ENCODE data around the gene GBP7. TPM values are rescaled to one million over a fixed set of nuclear protein-coding genes. Genes with fewer than 3 reads are reported as not detected.
"Not testable (repeated sequence)": the region's sequence is repeated elsewhere in the genome, so short reads cannot be mapped to it uniquely, and the experiment has no call there.

Gene GBP7
- total RNA-seq, 1 donor from 2014 or later: not detected

GRCh38 chr1:89171067-89171438 is 4.8 kb downstream of the GBP7 start:
- DNase-seq (ENCODE audit: low spot score in 2 of 2) (no peak), FAIRE-seq (no peak)

GRCh38 chr1:89170170-89171066 is 5.4 kb downstream of the GBP7 start:
- DNase-seq (ENCODE audit: low spot score in 2 of 2): no peak
- FAIRE-seq: no peak

GRCh38 chr1:89169166-89169565 is 6.6 kb downstream of the GBP7 start:
- no peak for FAIRE-seq

GRCh38 chr1:89167590-89168230 is 8.1 kb downstream of the GBP7 start:
- no peak for FAIRE-seq
- DNase-seq (ENCODE audit: low spot score in 2 of 2): no peak

More at GRCh38 chr1:89169166-89169565, 6.6 kb downstream of the GBP7 start:
- no peak for DNase-seq (ENCODE audit: low spot score in 2 of 2)

GRCh38 chr1:89166705-89167104 is 9.1 kb downstream of the GBP7 start:
- DNase-seq (ENCODE audit: low spot score in 2 of 2): no peak
- FAIRE-seq: no peak

- FAIRE-seq: no peak
- no peak for DNase-seq (ENCODE audit: low spot score in 2 of 2)
Measured at GRCh38 chr1:89165811-89166210, 10.0 kb downstream of the GBP7 start.

- DNase-seq (ENCODE audit: low spot score in 2 of 2) (no peak), FAIRE-seq (no peak)
Measured at GRCh38 chr1:89151047-89151446, 24.8 kb downstream of the GBP7 start.

- DNase-seq (ENCODE audit: low spot score in 2 of 2): no peak
- FAIRE-seq: no peak
Measured at GRCh38 chr1:89149976-89150375, 25.8 kb downstream of the GBP7 start.

GRCh38 chr1:89149229-89149628 is 26.6 kb downstream of the GBP7 start:
- DNase-seq (ENCODE audit: low spot score in 2 of 2): no peak
- FAIRE-seq: no peak

- FAIRE-seq (no peak), DNase-seq (ENCODE audit: low spot score in 2 of 2) (no peak)
Measured at GRCh38 chr1:89147678-89148658, 27.8 kb downstream of the GBP7 start.

- FAIRE-seq (no peak), DNase-seq (ENCODE audit: low spot score in 2 of 2) (no peak)
Measured at GRCh38 chr1:89146721-89147120, 29.1 kb downstream of the GBP7 start.

GRCh38 chr1:89143484-89143883 is 32.3 kb downstream of the GBP7 start:
- no peak for DNase-seq (ENCODE audit: low spot score in 2 of 2)
- FAIRE-seq: no peak

GRCh38 chr1:89142160-89142559 is 33.6 kb downstream of the GBP7 start:
- FAIRE-seq (no peak), DNase-seq (ENCODE audit: low spot score in 2 of 2) (no peak)

GRCh38 chr1:89133747-89134146 is 42.1 kb downstream of the GBP7 start:
- FAIRE-seq (no peak), DNase-seq (ENCODE audit: low spot score in 2 of 2) (no peak)

GRCh38 chr1:89130716-89131115 is 45.1 kb downstream of the GBP7 start:
- FAIRE-seq: no peak

GRCh38 chr1:89129911-89130310 is 45.9 kb downstream of the GBP7 start:
- DNase-seq (ENCODE audit: low spot score in 2 of 2) (no peak), FAIRE-seq (no peak)

More at GRCh38 chr1:89130716-89131115, 45.1 kb downstream of the GBP7 start:
- no peak for DNase-seq (ENCODE audit: low spot score in 2 of 2)

GRCh38 chr1:89128003-89128458 is 47.8 kb downstream of the GBP7 start:
- DNase-seq (ENCODE audit: low spot score in 2 of 2); FAIRE-seq: not testable (repeated sequence)

GRCh38 chr1:89126602-89127565 is 48.9 kb downstream of the GBP7 start:
- DNase-seq (ENCODE audit: low spot score in 2 of 2); FAIRE-seq: not testable (repeated sequence)

- DNase-seq (ENCODE audit: low spot score in 2 of 2) (peak; percentile 33 to 44), FAIRE-seq (no peak)
Measured at GRCh38 chr1:89125913-89126580, 49.8 kb downstream of the GBP7 start, which contains the start of gene GBP2. TSS of gene GBP2 (minus strand) at chr1:89126114. CDS start at chr1:89121966, 4,148 bp downstream.
